Activated CD8-positive, alpha-beta memory T cell treated with anti-CD3 and anti-CD28 coated beads for 1 hour (primary cell): ENCODE data around the gene MCL1.
"Not testable (repeated sequence)": the region's sequence is repeated elsewhere in the genome, so short reads cannot be mapped to it uniquely, and the experiment has no call there.

Experiments used
- DNase-seq, 2 donors: peaks; one replicate each; pipeline ENCODE4 v3.0.0-alpha.2; 2020; ENCODE audit warnings: low read depth in 1 of 2; ENCODE audit errors: extremely low read depth in 1 of 2

Gene MCL1

GRCh38 chr1:150603711-150604110, 24.3 kb upstream of the MCL1 start:
- no peak for DNase-seq

GRCh38 chr1:150602372-150602771, 23.0 kb upstream of the MCL1 start:
- not testable (repeated sequence) for DNase-seq

- DNase-seq: no peak
These were observed 22.1 kb upstream of the MCL1 start for GRCh38 chr1:150601540-150601939.

GRCh38 chr1:150598346-150598745, 18.9 kb upstream of the MCL1 start:
- DNase-seq: not testable (repeated sequence)

DNA sequence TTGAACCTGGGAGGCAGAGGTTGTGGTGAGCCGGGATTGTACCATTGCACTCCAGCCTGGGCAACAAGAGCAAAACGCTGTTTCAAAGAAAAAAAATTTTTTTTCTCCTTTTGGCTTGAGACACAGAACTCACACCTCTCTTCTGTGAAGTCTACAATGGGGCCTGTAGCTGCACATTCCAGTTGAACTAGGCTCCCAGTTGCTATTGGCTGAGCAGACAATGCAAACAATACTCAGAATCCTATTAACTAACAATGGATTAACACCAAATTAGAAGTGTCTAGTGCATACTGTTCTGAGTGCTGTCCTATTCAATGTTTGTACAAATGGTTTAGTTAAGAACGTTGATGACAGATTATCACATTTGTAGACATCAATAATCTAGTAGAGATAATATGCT, 17.6 kb upstream of the MCL1 start:
- no peak for DNase-seq

- no peak for DNase-seq
These were observed 16.9 kb upstream of the MCL1 start for GRCh38 chr1:150596095-150596892.

- DNase-seq: no peak
These were observed 3.0 kb upstream of the MCL1 start for GRCh38 chr1:150582371-150582770.

DNA sequence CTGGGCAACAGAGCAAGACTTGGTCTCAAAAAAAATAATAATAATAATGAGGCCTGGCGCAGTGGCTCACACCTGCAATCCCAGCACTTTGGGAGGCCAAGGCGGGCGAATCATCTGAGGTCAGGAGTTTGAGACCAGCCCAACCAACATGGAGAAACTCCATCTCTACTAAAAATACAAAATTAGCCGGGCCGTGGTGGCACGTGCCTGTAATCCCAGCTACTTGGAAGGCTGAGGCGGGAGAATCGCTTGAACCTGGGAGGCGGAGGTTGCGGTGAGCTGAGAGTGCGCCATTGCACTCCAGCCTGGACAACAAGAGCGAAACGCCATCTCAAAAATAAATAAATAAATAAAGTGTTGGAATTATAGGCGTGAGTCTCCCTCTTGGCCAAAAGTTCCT, 2.6 kb upstream of the MCL1 start:
- DNase-seq: not testable (repeated sequence)

GRCh38 chr1:150581437-150581836, 2.0 kb upstream of the MCL1 start:
- not testable (repeated sequence) for DNase-seq

DNA sequence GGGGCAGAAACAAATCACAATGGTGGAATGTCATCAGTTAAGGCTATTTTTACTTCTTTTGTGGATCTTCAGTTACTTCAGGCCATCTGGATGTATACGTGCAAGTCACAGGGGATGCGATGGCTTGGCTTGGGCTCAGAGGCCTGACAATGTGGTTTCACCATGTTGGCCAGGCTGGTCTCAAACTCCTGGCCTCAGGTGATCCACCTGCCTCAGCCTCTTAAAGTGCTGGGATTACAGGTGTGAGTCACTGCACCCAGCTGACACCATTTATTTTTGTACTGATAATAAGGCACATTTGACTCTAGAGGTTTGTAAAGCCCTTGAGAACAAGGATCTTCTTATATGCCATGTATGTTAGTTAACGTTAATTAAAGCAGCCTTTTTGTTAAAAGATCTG, 1.6 kb upstream of the MCL1 start:
- not testable (repeated sequence) for DNase-seq

DNA sequence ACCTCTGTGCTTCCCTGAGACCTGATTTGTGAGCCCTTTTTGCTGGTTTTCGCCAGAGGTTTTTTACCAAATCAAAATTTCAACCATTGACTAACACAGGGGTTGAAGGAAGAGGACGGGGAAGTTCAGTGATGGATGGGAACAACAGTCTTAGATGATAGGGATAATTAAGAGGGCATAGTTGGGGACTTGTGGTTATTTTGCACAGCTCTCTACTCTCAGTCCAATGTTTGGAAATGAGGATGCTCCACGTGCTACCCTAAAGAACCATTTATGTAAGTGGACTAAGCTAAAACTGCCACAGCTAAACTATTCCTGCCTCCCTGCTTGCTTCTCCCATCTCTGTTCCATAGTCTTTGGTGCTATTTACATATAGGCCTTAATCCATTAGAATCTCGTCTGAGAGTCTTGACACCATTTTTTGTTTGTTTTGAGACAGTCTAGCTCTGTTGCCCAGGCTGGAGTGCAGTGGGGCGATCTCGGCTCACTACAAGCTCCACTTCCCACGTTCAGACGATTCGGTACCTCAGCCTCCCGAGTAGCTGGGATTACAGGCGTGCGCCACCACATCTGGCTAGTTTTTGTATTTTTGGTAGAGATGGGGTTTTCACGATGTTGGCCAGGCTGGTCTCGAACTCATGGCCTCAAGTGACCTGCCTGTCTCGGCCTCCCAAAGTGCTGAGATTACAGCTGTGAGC, 684 bp upstream of the MCL1 start:
- DNase-seq: no peak

GRCh38 chr1:150578272-150579109, 919 bp downstream of the MCL1 start:
- DNase-seq: no peak

DNA sequence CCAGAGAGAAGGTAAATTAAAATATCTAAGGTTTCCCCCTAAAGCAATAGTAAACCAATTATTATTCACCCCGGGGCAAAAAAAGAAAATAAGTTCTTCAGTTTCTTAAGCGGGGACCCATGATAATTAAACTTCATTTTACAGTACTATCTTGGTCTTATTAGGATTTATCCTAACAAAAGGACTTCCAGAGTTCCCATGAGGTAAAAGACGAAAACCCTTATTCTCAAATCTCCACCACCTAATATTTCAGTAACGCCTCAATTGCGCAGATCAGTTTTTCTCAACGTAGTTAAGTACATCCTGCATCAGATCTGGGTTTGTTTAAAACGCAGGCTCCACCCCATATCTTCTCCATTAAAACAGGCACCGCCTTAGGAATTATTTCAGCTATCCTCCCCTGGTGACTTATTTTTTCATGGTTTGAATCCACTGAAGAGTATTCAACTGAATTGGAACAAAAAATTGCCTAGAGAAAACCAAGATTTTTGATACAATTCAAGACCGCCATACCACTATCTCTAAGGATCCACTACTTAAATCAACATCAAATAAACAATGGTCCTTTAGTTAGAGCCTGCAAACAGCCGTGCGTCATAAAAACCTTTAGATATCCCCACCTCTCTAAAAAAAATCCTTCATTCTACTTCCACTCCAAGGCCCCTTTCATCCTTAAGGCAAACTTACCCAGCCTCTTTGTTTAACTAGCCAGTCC, 1.7 kb downstream of the MCL1 start:
- DNase-seq: no peak

DNA sequence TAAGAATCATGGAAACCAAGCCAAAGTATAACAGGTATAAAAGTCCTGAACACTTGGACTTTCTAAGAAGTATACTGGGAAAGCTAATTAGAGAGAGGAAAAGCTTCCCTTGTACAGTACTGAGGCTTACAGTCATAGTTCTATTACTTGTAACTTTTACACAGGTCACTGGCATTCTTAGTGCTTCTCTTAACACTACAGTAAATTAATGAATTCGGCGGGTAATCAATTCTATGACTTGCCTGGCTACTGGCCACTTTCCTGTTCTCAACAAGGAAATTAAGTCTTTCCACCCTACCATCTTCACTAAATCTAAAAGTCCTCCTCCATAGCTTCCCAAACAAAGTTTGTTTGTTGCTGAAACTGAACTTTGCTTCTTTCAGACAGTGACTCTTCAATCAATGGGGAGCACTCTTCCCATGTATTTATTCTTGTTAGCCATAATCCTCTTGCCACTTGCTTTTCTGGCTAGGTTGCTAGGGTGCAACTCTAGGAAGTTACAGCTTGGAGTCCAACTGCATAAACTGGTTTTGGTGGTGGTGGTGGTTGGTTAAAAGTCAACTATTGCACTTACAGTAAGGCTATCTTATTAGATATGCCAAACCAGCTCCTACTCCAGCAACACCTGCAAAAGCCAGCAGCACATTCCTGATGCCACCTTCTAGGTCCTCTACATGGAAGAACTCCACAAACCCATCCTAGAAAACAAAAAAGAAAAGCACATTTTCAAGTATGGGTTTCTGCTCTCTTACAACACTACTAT, 2.4 kb downstream of the MCL1 start:
- DNase-seq: no peak

GRCh38 chr1:150576367-150576711, 3.1 kb downstream of the MCL1 start:
- DNase-seq: no peak

- DNase-seq: no peak
These were observed 3.7 kb downstream of the MCL1 start for GRCh38 chr1:150575518-150576366.

DNA sequence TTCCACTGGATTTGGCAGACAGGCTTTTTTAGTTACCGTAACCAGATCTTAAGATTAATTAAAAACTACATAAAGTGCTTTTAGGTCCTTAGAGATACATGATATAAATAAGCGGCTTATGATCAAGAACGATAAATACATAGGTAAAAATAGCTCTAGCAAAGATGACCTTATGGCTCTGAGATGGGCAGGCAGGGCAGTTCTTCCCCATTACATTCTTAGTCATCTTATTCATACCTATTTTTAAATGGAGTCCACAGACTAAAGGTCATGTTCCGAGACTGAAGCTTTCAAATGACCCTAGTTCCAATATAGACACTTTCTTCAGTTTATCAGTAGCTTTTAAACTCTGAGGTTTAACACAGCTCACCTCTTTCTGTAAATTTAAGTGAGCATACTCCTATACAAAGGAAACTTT, 4.3 kb downstream of the MCL1 start:
- DNase-seq: no peak

DNA sequence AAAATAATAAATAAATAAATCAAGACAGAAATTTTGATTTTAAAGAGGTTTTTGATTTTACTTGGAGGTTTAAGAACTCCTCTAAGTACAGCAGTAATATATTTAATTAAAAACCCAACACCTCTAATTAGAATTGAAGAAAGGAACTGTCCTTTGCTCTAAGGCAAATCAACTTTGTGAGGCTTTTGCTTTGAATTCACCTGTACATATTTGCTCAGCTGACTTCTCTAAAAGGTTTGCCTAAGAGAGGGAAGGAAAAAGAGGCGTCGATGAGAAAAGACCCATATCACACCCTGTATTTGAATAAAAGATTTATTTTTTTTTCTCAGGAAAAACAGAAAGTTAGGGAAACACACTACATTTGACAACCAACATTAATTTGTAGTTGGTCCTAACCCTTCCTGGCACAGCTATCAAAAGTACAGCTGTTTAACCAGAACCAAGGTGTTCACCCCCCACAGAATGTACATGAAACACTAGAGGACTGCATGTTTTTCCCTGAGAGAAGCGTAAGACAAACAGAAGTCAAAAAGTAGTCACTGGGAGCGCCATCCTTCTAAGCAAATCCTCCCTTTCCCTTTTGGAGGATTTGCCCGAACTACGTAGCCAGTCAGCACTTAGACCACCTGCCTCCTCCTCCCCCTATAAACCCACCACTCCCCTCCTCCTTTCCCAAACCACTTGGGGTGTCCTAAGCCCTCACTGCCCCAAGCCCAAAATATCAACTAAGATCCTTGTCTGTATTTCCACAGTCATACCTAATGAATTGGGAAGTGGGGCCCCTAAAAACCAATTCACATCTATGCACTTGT, 4.9 kb downstream of the MCL1 start:
- DNase-seq: no peak
